ENCODE results near the gene ADAM33.

Gene ADAM33

DNA sequence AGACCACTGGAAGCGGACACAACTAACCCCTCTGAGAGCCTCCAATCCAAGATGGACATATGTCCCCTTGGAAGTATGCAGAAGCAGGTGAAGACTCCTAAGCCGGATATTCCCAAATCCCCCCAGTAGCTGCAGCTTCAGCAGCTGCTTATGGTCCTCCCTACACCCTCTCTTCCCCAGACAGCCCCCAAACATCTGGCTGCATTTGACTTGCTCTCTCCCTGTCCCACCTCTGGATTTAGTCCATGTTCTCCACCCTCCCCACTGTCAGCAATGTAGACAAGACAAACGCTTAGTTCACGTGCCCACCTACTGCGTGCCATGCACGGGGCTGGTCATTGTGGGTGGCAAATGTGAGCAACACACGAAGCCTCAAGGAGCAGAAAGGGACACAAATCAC lies 4.6 kb upstream of the ADAM33 start:
- DNase-seq = no peak

DNA sequence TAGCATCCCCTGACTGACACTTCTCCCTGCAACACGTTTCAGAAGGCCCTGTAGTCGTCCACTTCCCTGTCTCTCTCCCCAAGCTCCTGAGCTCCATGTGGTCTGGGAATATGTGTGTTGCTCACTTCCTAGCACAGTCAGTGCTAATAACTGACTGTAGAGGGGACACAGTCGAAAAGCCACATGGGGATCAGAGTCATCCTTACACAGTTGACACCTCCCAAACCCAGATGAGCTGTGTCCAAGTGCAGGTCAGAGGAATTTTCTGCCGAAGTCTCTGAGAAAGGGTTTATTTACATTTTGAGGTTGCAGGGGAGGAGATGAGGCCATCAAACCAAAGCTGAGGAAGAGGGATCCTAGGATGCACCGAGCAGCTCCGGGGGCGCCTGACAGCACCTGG lies 3.5 kb upstream of the ADAM33 start:
- DNase-seq = no peak

DNA sequence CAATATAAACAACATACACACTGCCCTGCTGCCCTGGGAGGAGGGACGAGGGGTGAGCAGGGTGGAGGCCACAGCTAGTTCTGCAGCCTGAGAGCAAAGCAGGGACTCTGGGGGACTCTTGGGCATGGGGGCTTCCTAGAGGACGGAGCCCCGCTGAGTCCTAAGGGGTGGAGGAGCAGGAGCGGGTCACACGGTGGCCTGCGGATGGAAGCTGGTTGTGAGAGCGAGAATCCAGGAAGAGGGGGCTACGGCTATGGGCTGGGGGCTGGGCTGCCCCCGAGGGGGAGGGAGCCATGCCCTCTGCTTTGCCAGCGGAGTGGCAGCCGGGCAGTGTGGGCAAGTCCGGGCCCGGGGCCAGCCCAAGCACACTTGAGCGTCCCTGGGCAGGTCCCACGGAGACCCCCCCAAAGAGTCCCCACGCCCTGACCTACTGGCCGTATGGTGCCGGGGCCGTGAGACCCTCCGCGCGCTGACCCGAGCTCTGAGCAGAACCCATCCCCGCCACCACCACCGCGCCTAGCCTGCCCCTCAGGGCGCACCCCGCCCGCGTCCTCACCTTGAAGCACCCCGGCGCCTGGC lies 369 bp downstream of the ADAM33 start:
- no peak for DNase-seq

DNA sequence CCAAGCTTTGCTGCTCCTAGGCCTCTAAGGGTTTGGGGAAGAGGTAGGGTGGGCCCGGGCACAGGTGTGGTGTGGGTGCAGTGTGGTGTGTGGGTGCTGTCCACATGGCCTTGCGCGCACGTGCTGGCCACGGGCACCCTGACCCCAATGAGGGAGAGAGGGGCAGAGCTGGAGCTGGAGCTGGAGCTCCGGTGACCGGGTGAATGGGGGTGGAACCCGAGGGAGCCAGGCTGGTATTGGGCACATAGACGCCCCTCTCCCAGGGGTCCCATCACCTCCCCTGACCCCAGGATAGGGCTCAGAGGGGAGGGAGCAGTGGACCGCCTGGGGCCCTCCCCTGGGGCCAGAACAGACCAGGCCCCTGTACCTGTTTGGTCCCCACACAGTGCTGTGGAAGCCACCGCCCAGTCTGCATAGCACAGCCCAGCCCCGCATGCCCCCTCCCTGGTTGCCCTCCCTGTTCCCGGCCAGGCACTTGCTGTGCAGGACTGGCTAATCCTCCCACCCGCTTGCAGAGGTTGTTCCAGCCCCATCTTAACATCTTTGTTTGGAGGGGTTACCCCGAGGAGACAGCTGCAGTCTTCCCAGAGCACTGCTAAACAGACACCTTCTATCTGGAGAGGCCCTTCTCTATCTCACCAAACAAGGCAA lies 984 bp downstream of the ADAM33 start:
- DNase-seq = no peak

DNA sequence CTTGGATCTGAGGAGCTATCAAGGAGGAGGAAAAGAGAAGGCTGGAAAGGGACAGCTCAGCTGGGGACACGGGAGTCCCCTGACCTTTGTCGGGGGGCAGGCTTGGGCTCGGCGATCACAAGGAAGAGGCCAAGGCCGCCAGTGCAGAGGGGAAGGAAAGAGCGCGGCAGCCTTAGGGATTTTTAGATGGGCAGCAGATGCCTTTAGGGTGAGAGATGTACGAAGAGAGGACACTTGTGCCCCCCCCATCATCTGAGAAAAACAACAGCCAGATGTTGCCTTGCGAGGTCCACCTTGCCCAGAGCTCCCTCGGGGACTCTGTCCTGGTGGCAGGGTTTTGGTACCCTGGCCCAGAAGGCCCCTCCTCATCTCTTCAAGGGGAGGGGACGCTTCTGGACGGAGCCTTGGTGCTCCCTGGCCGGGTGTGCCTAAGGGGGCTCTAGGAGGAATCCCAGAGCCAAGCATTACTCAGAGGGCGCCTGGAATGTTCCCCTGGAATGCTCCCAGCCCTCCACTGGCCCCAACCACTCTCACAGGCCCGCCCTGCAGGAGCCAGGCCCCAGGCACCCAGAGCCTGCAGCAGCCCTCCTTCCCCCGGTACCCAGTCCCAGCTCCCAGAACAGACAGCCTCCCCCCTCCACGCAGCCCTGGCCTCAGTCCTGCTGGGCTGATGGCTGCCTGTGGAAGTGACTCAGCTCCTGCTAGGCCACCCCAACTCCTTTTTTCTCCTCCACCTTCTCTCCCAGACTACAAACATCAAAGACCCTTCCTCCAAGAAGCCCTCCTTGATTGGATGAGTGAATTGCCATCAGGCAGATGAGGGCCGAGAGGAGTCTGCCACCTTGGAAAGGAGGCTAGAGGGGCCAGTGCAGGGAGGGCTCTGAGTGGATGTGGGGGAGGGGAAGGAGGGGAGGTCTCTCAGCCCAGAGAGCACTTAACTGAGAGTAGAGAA lies 1.8 kb downstream of the ADAM33 start:
- DNase-seq = no peak

DNA sequence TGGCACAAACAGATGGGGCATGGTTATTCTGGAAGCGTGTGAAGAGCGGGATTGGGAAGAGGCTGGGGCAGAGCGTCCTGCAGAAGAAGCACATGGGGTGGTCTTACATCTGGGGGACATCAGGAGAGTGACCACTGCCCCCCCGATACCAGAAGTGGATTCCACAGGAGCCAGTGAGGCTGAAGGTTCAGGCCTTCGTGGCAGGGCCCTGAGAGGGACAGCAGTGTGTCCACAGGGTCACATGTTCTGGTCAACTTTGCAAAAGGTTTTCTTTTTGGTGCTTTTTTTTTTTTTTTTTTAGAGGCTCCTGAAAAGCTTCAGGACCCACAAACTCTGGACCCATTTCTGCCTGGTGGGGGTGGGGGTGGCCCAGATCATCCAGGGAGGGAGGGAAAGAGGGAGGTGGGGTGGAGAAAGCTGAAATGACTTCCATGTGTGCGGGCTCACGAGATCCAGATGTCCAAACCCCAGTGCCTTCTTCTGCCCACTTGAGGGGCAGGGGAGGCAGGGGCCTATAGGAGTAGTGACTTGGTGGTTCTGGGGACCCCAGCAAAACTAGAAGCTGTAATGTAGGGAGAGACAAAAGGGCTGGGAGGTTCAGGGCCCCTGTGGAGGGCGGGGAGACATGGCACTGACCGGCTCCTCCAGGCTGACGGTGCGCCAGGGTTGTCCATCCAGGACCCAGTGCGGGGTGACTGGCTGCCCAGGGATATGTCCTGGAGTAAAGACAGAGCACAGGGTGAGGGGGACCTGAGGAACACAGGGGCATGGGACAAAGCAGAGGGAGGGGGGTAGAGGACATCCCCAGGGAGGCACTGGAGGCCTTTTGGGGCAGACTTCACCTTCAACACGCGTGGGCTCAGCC lies 2.7 kb downstream of the ADAM33 start:
- no peak for DNase-seq

DNA sequence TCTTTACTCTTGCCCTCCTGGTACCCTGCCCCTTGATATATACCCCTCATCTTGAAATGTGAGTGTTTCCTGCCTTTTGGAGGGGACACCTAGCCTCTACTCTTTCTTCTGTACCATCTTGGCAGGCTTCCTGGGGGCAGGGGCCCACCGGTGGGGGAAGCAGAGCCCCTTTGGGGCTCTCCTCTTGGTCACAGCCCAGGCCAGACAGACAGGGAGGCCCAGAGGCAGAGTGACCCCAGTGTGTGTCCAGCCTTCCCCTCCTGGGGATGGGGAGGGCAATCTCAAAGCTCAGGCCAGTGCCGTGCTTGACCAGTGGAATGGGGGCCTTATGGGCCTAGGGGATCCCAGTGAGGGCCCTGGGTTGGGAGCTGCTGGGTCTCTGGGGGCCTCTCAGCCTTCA lies 3.6 kb downstream of the ADAM33 start:
- no peak for DNase-seq

DNA sequence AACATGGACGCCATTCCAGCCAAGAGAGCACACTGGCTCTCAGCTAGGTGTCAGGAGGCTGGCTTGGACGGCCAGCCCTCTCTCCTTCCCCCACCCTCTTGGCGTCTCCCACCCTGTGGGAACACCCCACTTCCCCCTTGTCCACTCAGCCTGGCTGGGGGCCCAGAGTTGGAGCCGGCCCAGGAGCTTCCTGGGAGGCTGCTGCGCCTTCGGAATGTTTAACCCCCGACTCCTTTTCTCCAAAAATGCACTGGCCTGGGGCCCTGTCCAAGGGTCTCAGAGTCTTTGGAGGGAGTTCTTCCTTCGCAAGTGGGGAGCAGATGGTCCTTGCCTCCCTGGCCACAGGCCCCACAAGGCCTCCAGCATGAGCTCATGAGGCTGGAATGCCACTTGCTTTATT lies 4.1 kb downstream of the ADAM33 start:
- no peak for DNase-seq

DNA sequence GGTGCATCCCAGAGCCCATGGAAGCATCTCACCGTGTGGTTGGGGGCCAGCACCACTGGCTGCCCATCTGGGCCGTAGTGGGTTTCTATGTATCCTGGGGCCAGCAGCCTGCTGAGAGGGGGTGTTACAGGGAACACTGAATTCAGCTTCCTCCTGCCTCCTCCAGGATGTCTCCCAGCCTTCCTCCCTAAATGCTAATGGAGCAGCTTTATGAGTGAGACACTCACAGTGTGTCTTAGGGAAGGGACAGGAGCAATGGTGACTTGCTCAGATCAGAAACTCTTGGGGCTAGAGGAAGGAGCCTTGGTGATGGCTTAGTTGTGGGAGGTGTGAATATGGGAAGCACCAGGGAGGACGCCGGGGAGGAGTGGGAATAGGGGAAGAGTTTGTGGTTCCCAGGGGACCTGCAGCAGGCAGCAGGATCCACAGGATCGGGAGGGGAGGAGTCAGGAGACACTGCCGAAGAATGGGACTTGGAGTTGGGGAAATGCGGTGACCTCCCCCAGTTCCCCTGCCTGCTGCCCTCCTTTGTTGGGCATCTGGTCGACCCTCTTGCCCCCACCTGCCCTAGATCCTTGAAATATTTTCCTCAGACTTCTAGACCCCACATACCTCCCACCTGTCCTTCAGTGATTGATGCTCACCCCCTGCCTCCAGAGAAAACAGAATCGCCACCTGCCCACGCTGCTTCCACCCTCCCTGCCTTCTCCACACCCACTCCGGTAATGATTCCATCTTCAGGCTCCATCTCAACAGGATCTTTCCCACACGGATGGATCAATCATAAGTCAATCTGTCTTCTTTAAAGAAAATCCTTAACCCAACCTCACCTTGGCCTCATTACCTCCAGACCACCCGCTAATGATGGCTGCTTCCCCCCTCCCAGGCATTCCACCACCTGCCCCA lies 6.6 kb downstream of the ADAM33 start:
- no peak for DNase-seq

DNA sequence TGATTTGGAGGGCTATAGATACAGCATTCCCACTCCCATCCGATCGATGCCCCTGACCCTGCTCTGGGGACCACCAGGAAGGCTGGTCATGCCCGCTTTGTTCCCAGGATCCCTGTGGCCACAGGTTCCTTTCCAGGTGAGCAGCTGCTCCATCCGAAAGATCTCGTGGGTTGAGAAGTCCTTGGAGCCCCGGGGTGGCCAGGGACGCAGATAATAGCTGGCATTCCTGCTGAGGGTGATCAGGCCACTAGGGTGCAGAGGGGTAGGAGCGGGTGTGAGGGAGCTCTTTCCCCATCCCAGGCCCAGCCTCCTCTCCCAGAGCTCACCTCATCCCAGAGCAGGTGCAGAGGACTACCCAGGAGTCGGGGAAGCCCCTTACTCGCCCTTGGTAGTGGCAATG lies 7.4 kb downstream of the ADAM33 start:
- no peak for DNase-seq

DNA sequence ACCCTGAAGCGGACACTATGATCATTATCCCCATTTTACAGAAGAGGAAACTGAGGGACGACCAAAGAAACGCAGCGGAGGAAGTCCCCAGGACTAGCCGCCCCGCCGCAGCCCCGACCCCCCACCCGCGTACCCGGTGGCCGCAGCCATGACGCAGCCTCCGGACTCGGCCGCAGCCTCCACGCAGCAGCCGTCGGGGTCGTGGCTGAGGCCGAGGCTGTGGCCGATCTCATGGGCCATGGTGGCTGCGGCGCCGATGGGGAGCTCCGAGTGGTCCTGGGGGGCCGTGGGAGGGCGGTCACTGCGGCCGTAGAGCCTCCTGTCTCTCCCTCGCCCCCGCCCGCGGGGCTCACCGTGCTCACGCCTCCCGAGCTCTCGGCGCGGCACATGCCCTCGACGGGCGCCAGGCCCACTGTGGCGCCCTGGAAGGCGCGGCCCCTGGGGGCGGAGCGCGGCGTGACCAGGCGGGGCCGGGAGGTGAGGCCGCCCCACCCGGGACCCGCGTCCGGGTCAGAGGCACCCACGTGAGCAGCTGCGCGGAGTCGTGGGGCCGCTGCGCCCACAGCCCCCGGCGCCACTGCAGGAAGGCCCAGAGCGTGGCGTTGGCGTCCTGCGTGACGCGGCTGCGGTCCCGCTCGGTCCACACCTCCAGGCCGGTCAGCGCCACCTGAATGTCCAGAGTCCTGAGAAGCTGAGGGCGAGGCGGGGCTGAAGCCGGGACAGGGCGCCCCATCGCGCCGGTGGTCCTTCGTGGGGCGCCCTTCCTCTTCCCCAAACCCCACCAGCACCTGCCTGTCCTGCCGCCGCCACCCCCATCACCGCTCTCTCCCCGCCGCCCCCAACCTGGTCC lies 8.4 kb downstream of the ADAM33 start:
- no peak for DNase-seq

DNA sequence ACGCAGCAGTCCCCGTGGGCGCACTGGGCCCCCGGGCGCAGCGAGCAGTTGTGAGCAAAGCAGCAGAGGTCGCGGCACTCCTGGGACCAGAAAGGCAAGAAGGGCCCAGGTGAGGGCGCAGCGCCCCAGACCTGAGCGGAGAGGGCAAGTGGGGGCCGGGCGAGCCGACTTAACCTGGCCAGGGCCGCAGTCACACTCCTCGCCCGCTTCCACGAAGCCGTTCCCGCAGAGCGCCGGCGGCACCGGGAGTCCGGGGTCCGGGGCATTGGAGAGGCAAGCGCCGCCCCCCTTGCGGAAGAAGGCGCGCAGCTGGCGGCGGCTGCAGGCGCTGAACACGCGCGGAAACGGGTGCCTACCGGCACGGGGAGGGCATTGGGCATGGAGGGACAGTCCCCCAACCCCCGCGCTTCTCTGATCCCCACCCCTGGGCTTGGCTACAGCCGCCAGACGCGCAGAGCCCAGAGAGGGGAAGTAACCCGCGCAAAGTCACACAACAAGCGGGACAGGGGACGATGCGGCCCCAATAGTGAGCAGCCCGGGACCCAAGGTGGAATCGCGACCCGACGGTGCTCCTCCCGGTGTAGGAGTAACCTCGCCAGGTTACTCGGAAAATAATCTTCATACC lies 9.2 kb downstream of the ADAM33 start:
- DNase-seq = peak; percentile 48 to 64 (median 64)

DNA sequence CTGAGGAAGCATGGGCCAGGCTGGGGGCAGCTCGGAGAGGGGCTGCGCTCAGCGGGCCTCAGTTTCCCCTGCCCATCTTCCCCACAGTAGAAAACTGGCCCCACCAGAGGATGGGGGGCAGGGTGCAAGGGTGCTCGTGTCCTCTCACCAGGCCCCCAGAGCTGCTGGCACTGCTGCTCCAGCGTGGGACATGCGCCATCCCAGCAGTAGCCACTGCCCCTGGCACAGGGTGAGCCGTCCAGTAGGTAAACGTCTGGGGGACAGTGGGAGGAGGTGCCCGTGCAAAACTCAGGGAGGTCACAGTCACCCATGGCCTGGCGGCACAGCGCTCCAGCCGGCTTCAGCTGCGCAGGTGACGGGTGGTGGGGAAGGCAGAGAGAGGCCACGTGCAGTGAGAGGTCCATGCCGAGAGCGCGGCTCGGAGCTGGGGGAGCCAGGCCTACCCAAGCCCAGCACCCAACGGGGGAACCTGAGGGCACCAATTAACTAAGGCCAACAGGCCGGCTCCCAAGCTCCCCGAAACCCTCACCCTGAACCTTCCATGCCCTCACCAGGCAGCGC lies 9.7 kb downstream of the ADAM33 start:
- DNase-seq = no peak

DNA sequence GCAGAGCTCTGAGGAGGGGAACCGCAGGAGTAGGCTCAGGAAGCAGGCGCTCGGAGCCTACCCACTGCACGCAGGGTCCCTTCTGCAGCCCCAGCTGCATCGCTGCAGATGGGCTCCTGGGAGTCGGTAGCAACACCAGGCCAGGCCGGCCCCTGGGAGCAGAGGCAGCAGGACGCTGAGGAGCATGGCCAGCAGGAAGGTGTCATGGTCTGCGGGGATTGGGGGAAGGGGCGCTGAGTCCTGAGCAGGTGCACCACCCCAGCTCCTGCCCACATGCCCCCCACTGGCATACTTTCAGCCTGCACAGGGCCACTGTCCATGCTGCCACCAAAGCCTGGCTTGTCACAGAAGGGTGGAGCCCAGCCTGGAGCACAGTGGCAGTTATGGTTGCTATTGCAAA lies 10.9 kb downstream of the ADAM33 start:
- DNase-seq = no peak

DNA sequence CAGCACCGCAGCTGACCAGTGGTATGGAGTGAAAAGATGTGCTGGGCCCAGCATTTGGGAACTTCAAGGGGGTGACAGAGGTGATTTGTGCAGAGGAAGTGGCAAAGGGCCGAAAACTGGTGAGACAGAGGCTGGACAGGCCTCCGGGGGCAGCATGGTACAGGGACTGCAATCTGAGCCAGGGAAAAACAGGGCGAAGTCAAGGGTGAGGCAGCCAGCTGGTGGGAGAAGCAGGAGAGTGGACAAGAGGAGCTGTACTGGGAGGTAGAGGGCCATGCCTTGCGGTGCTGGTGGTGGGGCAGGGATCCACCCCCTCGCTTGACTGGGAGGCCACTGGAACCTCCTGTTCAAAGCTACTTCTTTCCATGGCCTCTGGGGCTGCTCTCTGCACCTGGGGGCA lies 11.3 kb downstream of the ADAM33 start:
- DNase-seq = no peak

DNA sequence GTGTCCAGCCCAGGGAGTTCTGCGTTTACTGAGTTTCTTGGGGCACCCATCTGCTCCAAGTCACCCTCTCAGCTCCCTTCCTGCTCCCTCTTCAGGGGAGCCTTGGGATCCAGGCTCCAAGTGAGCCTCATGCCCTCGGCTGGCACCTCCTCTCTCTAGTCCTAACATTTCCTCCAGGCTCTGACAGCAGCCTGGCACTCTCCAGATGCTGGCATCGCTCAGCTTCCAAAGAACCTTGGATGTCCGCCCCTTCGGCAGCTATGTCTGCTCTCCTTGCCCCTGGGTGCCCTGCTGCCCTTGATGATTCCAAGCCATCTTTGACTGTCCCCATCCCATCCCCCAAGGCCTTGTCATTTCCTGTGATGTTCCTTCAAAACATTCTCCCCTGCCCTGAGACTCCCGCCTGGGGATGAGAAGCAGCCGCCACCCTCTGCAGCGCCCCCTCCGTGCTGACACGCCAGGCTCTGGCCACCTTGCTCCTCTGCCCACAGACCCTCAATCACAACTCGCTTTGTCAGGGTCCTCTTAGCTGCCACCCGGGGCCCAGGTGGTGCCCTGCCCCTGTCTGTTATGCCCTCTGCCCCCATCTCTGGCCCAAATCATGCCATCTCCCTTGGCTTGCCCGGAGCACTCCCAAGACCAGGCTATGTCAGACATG lies 12.0 kb downstream of the ADAM33 start:
- no peak for DNase-seq

DNA sequence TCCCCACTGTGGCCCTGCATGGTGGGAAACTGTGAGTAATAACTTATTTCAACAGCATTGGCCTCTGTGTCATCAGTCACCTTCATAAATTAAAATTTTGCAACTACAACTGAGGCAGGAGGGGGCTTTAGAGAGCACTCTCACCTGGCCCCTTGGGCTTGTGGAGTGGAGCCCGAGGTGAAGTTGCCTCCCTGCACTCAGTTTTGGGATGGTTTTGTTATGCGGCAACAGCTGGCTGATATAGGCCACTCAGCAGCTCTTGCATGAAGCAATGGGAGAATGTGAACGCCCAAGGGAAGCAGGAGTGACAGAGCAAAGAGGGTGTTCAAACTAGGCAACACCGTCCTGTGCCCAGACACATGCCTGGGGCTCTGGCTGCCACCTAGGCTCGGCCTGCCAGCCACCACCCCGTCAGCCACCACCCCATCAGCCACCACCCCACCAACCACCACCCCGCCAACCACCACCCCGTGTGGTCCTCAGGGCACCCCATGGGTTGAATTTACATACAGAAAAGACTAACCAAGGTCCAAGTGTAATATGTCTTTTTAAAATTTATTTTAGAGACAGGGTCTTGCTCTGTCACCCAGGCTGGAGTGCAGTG lies 14.3 kb downstream of the ADAM33 start:
- no peak for DNase-seq

DNA sequence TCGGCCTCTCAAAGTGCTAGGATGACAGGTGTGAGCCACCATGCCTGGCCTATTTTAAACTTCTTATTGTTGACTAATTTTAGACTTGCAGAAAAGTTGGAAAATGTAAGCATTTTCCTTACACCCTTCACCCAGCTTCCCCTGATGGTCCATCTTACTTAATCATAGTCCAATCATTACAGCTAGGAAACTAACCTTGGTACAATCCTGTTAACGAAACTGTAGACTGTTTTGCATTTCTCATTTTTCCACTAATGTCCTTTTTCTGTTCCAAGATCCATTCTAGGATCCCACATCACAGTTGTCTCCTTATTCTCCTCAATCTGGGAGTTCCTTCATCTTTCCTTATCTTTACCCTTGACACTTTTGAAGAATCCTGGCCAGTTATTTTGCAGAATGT lies 18.0 kb downstream of the ADAM33 start:
- no peak for DNase-seq

DNA sequence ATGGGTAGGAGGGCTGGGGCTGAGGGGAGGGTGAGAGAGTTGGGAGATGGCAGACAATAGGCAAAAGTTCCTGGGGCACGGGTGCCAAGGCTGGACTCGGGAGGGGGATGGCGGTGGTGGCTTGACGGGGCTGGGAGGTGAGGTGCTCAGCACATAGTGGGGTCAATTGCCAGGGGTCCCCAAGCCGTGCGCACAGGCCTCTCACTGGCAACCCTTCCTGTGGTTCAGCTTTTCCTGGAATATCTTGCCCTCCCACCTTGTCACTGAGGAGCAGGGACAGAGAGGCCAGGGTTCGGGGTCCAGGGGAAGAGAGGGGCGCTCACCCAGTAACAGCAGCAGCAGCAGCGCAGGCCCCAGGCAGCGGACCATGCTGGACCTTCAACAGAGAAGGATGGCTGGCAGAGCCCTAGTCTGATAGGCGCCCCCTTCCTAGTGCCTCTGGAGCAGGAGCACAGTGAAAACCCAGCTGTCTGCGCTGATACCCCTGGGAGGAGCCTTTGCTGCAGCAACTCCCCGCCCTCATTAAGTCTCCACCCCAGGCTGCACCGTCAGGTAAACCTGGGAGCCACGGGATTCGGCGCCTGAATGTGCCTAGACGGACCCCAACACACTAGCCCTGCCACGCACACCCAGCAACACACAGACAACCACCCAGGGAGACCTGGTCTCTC lies 18.6 kb downstream of the ADAM33 start, which contains the start of gene GFRA4:
GFRA4 (minus strand) TSS at position 369 of the 671 bp plus-strand sequence; CDS start at position 369, 0 bp downstream.
- DNase-seq = no peak

Data from suppressor macrophage treated with lipopolysaccharide for 1 hour (primary cell).